ENCODE results near the gene TEAD1. TPM values are rescaled to one million over a fixed set of nuclear protein-coding genes. Genes with fewer than 3 reads are reported as not detected.

The TEAD1 gene
- polyA plus RNA-seq, 1 donor from 2014 or later: 12.2 TPM

DNA sequence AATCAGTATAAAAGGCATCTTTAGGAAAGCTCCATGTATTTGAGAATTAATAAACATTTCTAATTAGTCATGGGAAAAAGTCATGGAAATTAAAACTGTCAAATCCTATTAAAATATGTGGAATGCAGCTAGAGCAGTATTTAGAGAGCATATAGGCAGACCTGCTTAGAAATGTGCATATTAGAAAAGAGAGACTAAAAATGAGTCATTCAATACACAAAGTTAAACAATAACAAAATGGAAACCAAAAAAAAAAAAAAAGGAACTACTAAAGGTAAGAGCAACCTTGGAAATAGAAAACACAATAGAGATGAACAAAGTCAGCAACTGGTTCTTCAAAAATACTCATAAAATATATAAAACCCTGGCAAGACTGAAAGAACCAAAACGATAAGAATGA is 275.2 kb downstream of the TEAD1 start:
- Histone ChIP-seq H3K9me3 (ENCODE audit: low read length) (no peaks in the 10 kb centered on the region), H3K27ac (ENCODE audit: low read length) (no peak overlapping the region), H3K79me2 (replicated peaks; ENCODE audit: insufficient read depth, low read length) (no peaks in the 10 kb centered on the region), H2AFZ (ENCODE audit: low read depth, low read length) (no peak overlapping the region), H3K4me2 (ENCODE audit: low read length) (no peak overlapping the region), H4K20me1 (ENCODE audit: insufficient read depth) (no peaks in the 10 kb centered on the region), H3K9me2 (ENCODE audit: insufficient read depth, low read length) (no peaks in the 10 kb centered on the region), H3K9ac (ENCODE audit: low read length) (no peak overlapping the region), H3K36me3 (ENCODE audit: insufficient read depth, low read length) (no peaks in the 10 kb centered on the region), H3F3A (ENCODE audit: insufficient read depth, low read length, poor library complexity, severe bottlenecking) (no peaks in the 10 kb centered on the region), H3K27me3 (ENCODE audit: insufficient read depth, low read depth, low read length) (no peaks in the 10 kb centered on the region), H3K4me3 (ENCODE audit: low read length) (no peak overlapping the region)
- TF ChIP-seq RAD21 (conservative IDR thresholded peaks at IDR 0.05): no peak

DNA sequence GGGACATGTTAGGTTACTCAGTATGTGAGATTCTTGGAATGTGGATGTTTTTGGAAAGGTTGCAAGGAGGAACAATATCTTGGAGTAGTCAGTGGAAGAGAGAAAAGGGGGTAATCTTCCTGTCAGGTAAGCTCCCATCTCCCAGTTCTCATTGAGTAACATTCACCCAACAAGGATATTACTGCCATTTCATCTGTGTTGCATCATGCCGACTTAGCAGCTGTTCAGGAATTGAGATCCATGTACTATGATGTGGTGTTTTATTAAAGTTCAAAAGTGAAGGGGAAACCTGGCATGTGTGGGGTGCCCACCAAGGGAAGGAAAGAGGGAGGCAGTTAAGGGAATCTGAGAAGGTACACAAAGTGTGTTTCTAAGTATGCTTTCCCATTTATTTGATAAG is 276.4 kb downstream of the TEAD1 start:
- Histone ChIP-seq H3K27me3 (ENCODE audit: insufficient read depth, low read depth, low read length) (no peaks in the 10 kb centered on the region), H3F3A (ENCODE audit: insufficient read depth, low read length, poor library complexity, severe bottlenecking) (no peaks in the 10 kb centered on the region), H3K27ac (ENCODE audit: low read length) (no peak overlapping the region), H3K4me2 (ENCODE audit: low read length) (no peak overlapping the region), H3K36me3 (ENCODE audit: insufficient read depth, low read length) (no peaks in the 10 kb centered on the region), H3K79me2 (replicated peaks; ENCODE audit: insufficient read depth, low read length) (no peaks in the 10 kb centered on the region), H3K4me3 (ENCODE audit: low read length) (no peak overlapping the region), H3K9ac (ENCODE audit: low read length) (no peak overlapping the region), H3K9me3 (ENCODE audit: low read length) (no peaks in the 10 kb centered on the region), H2AFZ (ENCODE audit: low read depth, low read length) (no peak overlapping the region), H3K9me2 (ENCODE audit: insufficient read depth, low read length) (no peaks in the 10 kb centered on the region), H4K20me1 (ENCODE audit: insufficient read depth) (no peaks in the 10 kb centered on the region)
- TF ChIP-seq TAF1 (IDR thresholded peaks at IDR 0.05; ENCODE audit: low read depth) (no peak), EP300 (conservative IDR thresholded peaks at IDR 0.05; ENCODE audit: poor library complexity, severe bottlenecking) (no peak), MXI1 (conservative IDR thresholded peaks at IDR 0.05; ENCODE audit: poor library complexity, severe bottlenecking) (no peak), RAD21 (conservative IDR thresholded peaks at IDR 0.05) (no peak), EZH2 (IDR thresholded peaks at IDR 0.05; ENCODE audit: borderline replicate concordance, insufficient read depth, low read length, poor library complexity, severe bottlenecking) (no peak), SMC3 (conservative IDR thresholded peaks at IDR 0.05; ENCODE audit: poor library complexity) (no peak), POLR2AphosphoS5 (IDR thresholded peaks at IDR 0.05) (no peak)
- TF ChIP-seq, protein P1, sequence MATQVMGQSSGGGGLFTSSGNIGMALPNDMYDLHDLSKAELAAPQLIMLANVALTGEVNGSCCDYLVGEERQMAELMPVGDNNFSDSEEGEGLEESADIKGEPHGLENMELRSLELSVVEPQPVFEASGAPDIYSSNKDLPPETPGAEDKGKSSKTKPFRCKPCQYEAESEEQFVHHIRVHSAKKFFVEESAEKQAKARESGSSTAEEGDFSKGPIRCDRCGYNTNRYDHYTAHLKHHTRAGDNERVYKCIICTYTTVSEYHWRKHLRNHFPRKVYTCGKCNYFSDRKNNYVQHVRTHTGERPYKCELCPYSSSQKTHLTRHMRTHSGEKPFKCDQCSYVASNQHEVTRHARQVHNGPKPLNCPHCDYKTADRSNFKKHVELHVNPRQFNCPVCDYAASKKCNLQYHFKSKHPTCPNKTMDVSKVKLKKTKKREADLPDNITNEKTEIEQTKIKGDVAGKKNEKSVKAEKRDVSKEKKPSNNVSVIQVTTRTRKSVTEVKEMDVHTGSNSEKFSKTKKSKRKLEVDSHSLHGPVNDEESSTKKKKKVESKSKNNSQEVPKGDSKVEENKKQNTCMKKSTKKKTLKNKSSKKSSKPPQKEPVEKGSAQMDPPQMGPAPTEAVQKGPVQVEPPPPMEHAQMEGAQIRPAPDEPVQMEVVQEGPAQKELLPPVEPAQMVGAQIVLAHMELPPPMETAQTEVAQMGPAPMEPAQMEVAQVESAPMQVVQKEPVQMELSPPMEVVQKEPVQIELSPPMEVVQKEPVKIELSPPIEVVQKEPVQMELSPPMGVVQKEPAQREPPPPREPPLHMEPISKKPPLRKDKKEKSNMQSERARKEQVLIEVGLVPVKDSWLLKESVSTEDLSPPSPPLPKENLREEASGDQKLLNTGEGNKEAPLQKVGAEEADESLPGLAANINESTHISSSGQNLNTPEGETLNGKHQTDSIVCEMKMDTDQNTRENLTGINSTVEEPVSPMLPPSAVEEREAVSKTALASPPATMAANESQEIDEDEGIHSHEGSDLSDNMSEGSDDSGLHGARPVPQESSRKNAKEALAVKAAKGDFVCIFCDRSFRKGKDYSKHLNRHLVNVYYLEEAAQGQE (IDR thresholded peaks at IDR 0.05; ENCODE audit: borderline replicate concordance): no peak
- TF ChIP-seq, protein P2, sequence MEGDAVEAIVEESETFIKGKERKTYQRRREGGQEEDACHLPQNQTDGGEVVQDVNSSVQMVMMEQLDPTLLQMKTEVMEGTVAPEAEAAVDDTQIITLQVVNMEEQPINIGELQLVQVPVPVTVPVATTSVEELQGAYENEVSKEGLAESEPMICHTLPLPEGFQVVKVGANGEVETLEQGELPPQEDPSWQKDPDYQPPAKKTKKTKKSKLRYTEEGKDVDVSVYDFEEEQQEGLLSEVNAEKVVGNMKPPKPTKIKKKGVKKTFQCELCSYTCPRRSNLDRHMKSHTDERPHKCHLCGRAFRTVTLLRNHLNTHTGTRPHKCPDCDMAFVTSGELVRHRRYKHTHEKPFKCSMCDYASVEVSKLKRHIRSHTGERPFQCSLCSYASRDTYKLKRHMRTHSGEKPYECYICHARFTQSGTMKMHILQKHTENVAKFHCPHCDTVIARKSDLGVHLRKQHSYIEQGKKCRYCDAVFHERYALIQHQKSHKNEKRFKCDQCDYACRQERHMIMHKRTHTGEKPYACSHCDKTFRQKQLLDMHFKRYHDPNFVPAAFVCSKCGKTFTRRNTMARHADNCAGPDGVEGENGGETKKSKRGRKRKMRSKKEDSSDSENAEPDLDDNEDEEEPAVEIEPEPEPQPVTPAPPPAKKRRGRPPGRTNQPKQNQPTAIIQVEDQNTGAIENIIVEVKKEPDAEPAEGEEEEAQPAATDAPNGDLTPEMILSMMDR (IDR thresholded peaks at IDR 0.05; ENCODE audit: poor library complexity, severe bottlenecking): no peak

DNA sequence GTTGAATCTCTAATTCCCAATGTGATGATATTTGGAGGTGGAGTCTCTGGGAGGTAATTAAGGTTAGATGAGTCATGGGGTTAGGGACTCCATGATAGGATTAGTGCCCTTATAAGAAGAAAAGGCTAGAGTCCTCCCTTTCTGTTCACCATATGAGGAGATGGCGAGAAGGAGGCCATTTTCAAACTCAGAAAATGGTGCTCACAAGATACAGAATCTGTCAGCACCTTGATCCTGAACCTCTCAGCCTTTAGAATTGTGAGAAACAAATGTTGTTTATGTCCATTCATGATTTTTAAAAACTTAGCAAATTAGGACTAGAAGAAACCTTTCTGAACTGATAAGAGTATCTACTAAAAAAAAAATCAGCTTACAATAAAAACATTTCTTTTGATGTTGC is 277.2 kb downstream of the TEAD1 start:
- no peaks in the 10 kb centered on the region for H3K79me2 ChIP-seq (replicated peaks; ENCODE audit: insufficient read depth, low read length)
- H3F3A ChIP-seq (ENCODE audit: insufficient read depth, low read length, poor library complexity, severe bottlenecking): no peaks in the 10 kb centered on the region
- H4K20me1 ChIP-seq (ENCODE audit: insufficient read depth): no peaks in the 10 kb centered on the region
- no peak overlapping the region for H3K4me2 ChIP-seq (ENCODE audit: low read length)
- H3K27ac ChIP-seq (ENCODE audit: low read length): no peak overlapping the region
- no peak overlapping the region for H2AFZ ChIP-seq (ENCODE audit: low read depth, low read length)
- H3K9ac ChIP-seq (ENCODE audit: low read length): no peak overlapping the region
- no peaks in the 10 kb centered on the region for H3K27me3 ChIP-seq (ENCODE audit: insufficient read depth, low read depth, low read length)
- no peak overlapping the region for H3K4me3 ChIP-seq (ENCODE audit: low read length)
- H3K9me3 ChIP-seq (ENCODE audit: low read length): no peaks in the 10 kb centered on the region
- no peaks in the 10 kb centered on the region for H3K36me3 ChIP-seq (ENCODE audit: insufficient read depth, low read length)
- TF ChIP-seq MXI1 (conservative IDR thresholded peaks at IDR 0.05; ENCODE audit: poor library complexity, severe bottlenecking) (no peak), SMC3 (conservative IDR thresholded peaks at IDR 0.05; ENCODE audit: poor library complexity) (no peak), EZH2 (IDR thresholded peaks at IDR 0.05; ENCODE audit: borderline replicate concordance, insufficient read depth, low read length, poor library complexity, severe bottlenecking) (no peak), EP300 (conservative IDR thresholded peaks at IDR 0.05; ENCODE audit: poor library complexity, severe bottlenecking) (no peak), RAD21 (conservative IDR thresholded peaks at IDR 0.05) (no peak), TAF1 (IDR thresholded peaks at IDR 0.05; ENCODE audit: low read depth) (no peak), POLR2AphosphoS5 (IDR thresholded peaks at IDR 0.05) (no peak)
- TF ChIP-seq, protein P2 (IDR thresholded peaks at IDR 0.05; ENCODE audit: poor library complexity, severe bottlenecking): no peak
- TF ChIP-seq, protein P1 (IDR thresholded peaks at IDR 0.05; ENCODE audit: borderline replicate concordance): no peak
- no peaks in the 10 kb centered on the region for H3K9me2 ChIP-seq (ENCODE audit: insufficient read depth, low read length)

Measured in neural cell (in vitro differentiated cells).